Endothelial cell of umbilical vein (primary cell): ENCODE results near the gene INSYN2B. TPM values are rescaled to one million over a fixed set of nuclear protein-coding genes. Genes with fewer than 3 reads are reported as not detected.

Experiments
- BruUV-seq: library from RNA; stranded (reverse); fragments of 400-500 nt; replicated peaks from 2 replicates; lab custom pipeline; 2021; lab: Mats Ljungman, UMichigan
- CTCF ChIA-PET: fragments of 300-600, 350-600 bp; sonication (Branson Sonifier 250); formaldehyde crosslinking; loops from one replicate; lab custom pipeline; 2021; ENCODE audit warnings: antibody characterized with exemption, inconsistent platforms; lab: Charles Lee
- POLR2A ChIA-PET: fragments of 300-600, 350-600 bp; sonication (Branson Sonifier 250); formaldehyde crosslinking; loops from one replicate; lab custom pipeline; 2021; ENCODE audit warnings: antibody characterized with exemption, inconsistent platforms; lab: Charles Lee
- DNase-seq: peaks from one replicate; pipeline ENCODE4 v3.0.0-alpha.2; 2011; ENCODE audit warnings: low read depth, low spot score
- FAIRE-seq: peaks from 2 replicates; lab custom pipeline; 2011; peaks lifted over from hg19 to GRCh38; lab: Jason Lieb, UNC
- H2AFZ ChIP-seq: 2 replicates; pipeline ENCODE4 v1.6.0; 2012; ENCODE audit warnings: low read depth, low read length, control low read depth, inconsistent platforms
- H3K27ac ChIP-seq: 2 replicates; pipeline ENCODE4 v1.5.1; 2011; ENCODE audit warnings: low read depth, mild to moderate bottlenecking, control low read depth, low read length, moderate library complexity; ENCODE audit not compliant: insufficient read depth
- H3K27me3 ChIP-seq, 2 experiments: 2 replicates each; pipeline versions ENCODE4 v1.6.0 to v1.6.1; 2011; ENCODE audit warnings: low read length in 2 of 2, mixed read lengths in 1 of 2; ENCODE audit not compliant: control insufficient read depth in 2 of 2, insufficient read depth in 2 of 2
- H3K36me3 ChIP-seq, 2 experiments: 2 replicates in 1 of 2; 3 replicates in 1 of 2; pipeline ENCODE4 v1.5.1; 2011; ENCODE audit warnings: low read length in 2 of 2, mild to moderate bottlenecking in 1 of 2, moderate library complexity in 1 of 2; ENCODE audit not compliant: control insufficient read depth in 2 of 2, insufficient read depth in 2 of 2; ENCODE audit errors: extremely low read depth in 1 of 2
- H3K4me1 ChIP-seq: 3 replicates; pipeline ENCODE4 v1.5.1; 2011; ENCODE audit warnings: mild to moderate bottlenecking, low read length; ENCODE audit not compliant: control insufficient read depth, insufficient read depth; ENCODE audit errors: extremely low read depth
- H3K4me2 ChIP-seq: 2 replicates; pipeline ENCODE4 v1.6.1; 2011; ENCODE audit warnings: low read length, control low read depth, mixed read lengths; ENCODE audit not compliant: insufficient read depth
- H3K4me3 ChIP-seq, 3 experiments: fragments of 200-600 bp in 1 of 3; sonication (generic), shearing (Covaris generic) in 1 of 3; replicated peaks in 1 of 3; 2 replicates each; pipeline ENCODE4 v1.5.1; 2011 to 2016; ENCODE audit warnings: control low read depth in 3 of 3, low read length in 3 of 3, mild to moderate bottlenecking in 2 of 3, inconsistent platforms in 1 of 3, low read depth in 1 of 3, moderate library complexity in 1 of 3; ENCODE audit not compliant: insufficient read depth in 1 of 3
- H3K79me2 ChIP-seq: 2 replicates; pipeline ENCODE4 v1.6.0; 2012; ENCODE audit warnings: low read length, inconsistent platforms; ENCODE audit not compliant: control insufficient read depth, insufficient read depth
- H3K9ac ChIP-seq: replicated peaks from 2 replicates; pipeline ENCODE3; 2011; ENCODE audit warnings: low read length, control low read depth; ENCODE audit not compliant: insufficient read depth; ENCODE audit errors: extremely low read depth
- H3K9me1 ChIP-seq: replicated peaks from 3 replicates; pipeline ENCODE4 v1.6.0; 2011; ENCODE audit warnings: mild to moderate bottlenecking, low read length; ENCODE audit not compliant: control insufficient read depth, insufficient read depth; ENCODE audit errors: extremely low read depth
- H3K9me3 ChIP-seq: replicated peaks from 2 replicates; pipeline ENCODE4 v1.5.1; 2012; ENCODE audit warnings: low read length, inconsistent platforms; ENCODE audit not compliant: control insufficient read depth, insufficient read depth
- H4K20me1 ChIP-seq: replicated peaks from 2 replicates; pipeline ENCODE3; 2011; ENCODE audit warnings: mild to moderate bottlenecking, low read length; ENCODE audit not compliant: control insufficient read depth, insufficient read depth; ENCODE audit errors: extremely low read depth
- CTCF ChIP-seq, 2 donors: IDR thresholded peaks; 1 replicate in 1 of 2; 2 replicates in 1 of 2; pipeline ENCODE4 v1.5.1; 2011; ENCODE audit warnings: low read length in 2 of 2, mild to moderate bottlenecking in 2 of 2, moderate library complexity in 2 of 2, control low read depth in 1 of 2, inconsistent platforms in 1 of 2, low read depth in 1 of 2; ENCODE audit not compliant: insufficient read depth in 1 of 2; ENCODE audit errors: extremely low read depth in 1 of 2
- EZH2 ChIP-seq: IDR thresholded peaks from 2 replicates; pipeline ENCODE4 v1.6.1; 2012; ENCODE audit warnings: borderline replicate concordance, low read depth, mild to moderate bottlenecking, moderate library complexity, low read length, inconsistent platforms; ENCODE audit not compliant: severe bottlenecking
- FOS ChIP-seq: IDR thresholded peaks from 2 replicates; pipeline ENCODE4 v1.6.1; 2011; ENCODE audit warnings: mild to moderate bottlenecking, low read length, moderate library complexity, borderline replicate concordance; ENCODE audit not compliant: insufficient read depth
- GATA2 ChIP-seq: IDR thresholded peaks from 2 replicates; pipeline ENCODE4 v1.7.0; 2011; ENCODE audit warnings: low read depth, mild to moderate bottlenecking, moderate library complexity, mixed read lengths, low read length; ENCODE audit not compliant: insufficient read length, insufficient read depth
- JUN ChIP-seq: IDR thresholded peaks from 2 replicates; pipeline ENCODE4 v1.6.1; 2011; ENCODE audit warnings: borderline replicate concordance, low read depth; ENCODE audit not compliant: insufficient read length, insufficient read depth
- MAX ChIP-seq: IDR thresholded peaks from 2 replicates; pipeline ENCODE4 v1.6.1; 2011; ENCODE audit not compliant: insufficient read depth, insufficient read length
- MYC ChIP-seq: IDR thresholded peaks from one replicate; pipeline ENCODE4 v1.6.1; 2011; ENCODE audit warnings: mild to moderate bottlenecking, low read depth, low read length
- POLR2A ChIP-seq: IDR thresholded peaks from 2 replicates; pipeline ENCODE4 v1.6.1; 2012; ENCODE audit warnings: low read depth, mild to moderate bottlenecking, control low read depth, low read length
- POLR2AphosphoS5 ChIP-seq: IDR thresholded peaks from 2 replicates; pipeline ENCODE4 v1.6.1; 2012; ENCODE audit warnings: low read depth, mild to moderate bottlenecking, control low read depth, low read length, moderate library complexity; ENCODE audit not compliant: insufficient read depth
- dilution Hi-C: fragments of 300-500 bp; cut with MboI; formaldehyde crosslinking; loops from one replicate; pipeline ENCODE4 v1.15.0; 2019; ENCODE audit warnings: low sequenced_read_pairs; ENCODE audit not compliant: extremely low pct_ligation_motif_present
- intact Hi-C: fragments of 100-400 bp; cut with micrococcal nuclease; formaldehyde crosslinking; loops from one replicate; pipeline ENCODE4 v1.10.0; 2022
- polyA plus RNA-seq, 4 experiments: library from polyadenylated mRNA; depleted of rRNA in 3 of 4; stranded (reverse) in 3 of 4; unstranded in 1 of 4; fragments of >200 nt; gene quantifications; 2 replicates each; pipeline versions ENCODE4 v1.2.1 to v1.2.3, GENCODE V29; 2011 to 2012; ENCODE audit warnings: missing spikeins in 1 of 4
- total RNA-seq: library from RNA; stranded (reverse); gene quantifications from 2 replicates; pipeline ENCODE4 v1.2.3, GENCODE V29; 2021

The INSYN2B gene
- total and polyA plus RNA-seq, 2 donors (not counting 3 experiments of a cell fraction or from before 2014, with no cell fraction given): 8.2 to 17.1 TPM

GRCh38 chr5:169923988-169924387 is 56.3 kb downstream of the INSYN2B start:
- dilution Hi-C loops (no loop called here), intact Hi-C loops (no loop called here)
- DNase-seq (no peak), FAIRE-seq (no peak)
- H3K27me3 ChIP-seq: no peaks in the 10 kb centered on the region
- POLR2A ChIA-PET: no interaction called here
- no peak overlapping the region for H2AFZ ChIP-seq
- H3K4me1 ChIP-seq: peaks cover 16% of the 10 kb centered on the region
- no TSS peak for BruUV-seq
- no peaks in the 10 kb centered on the region for H3K36me3 ChIP-seq
- H3K79me2 ChIP-seq: no peaks in the 10 kb centered on the region
- no peak for TF ChIP-seq EZH2
- no peaks in the 10 kb centered on the region for H3K9me1 ChIP-seq
- no peak overlapping the region for H3K4me2 ChIP-seq
- no peak overlapping the region for H3K4me3 ChIP-seq
- no peaks in the 10 kb centered on the region for H4K20me1 ChIP-seq
- no peak overlapping the region for H3K9ac ChIP-seq
- CTCF ChIA-PET: interaction anchor here (1.0 to 2.7 kb wide), 3 partner anchors 51 to 260 kb away, joined by 3 to 19 read pairs (median 3); partner anchors contain the start of gene INSYN2B
- no peak overlapping the region for H3K27ac ChIP-seq
- H3K9me3 ChIP-seq: no peaks in the 10 kb centered on the region

DNA sequence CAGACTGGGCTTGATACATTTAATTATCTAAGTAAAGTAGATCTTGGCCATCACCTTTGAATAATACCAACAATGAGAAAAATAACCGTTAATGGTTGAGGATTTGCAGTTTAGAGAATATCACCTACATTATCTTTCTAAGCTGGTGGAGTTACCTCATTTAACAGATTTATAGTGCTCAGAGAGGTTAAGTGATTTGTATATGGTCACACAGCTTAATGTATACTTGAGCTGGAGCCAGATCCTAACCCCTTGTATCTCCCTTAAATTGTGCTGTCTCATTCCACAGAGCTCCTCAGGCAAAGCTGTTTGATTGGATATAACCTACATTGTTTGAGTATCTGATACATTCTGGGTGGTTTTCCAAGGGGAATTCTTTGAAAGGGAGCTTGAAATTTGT is 57.8 kb downstream of the INSYN2B start:
- no TSS peak for BruUV-seq
- Histone ChIP-seq H3K9me1 (no peaks in the 10 kb centered on the region), H3K4me3 (no peak overlapping the region), H3K27me3 (no peaks in the 10 kb centered on the region), H3K9ac (no peak overlapping the region), H3K4me2 (no peak overlapping the region), H2AFZ (no peak overlapping the region), H4K20me1 (no peaks in the 10 kb centered on the region), H3K79me2 (no peaks in the 10 kb centered on the region), H3K4me1 (peaks cover 16% of the 10 kb centered on the region), H3K36me3 (no peaks in the 10 kb centered on the region), H3K9me3 (no peaks in the 10 kb centered on the region), H3K27ac (no peak overlapping the region)
- intact Hi-C loops: no loop called here
- dilution Hi-C loops: no loop called here
- ChIA-PET CTCF (interaction anchor here (0.8 to 1.5 kb wide), 4 partner anchors 9 to 220 kb away, joined by 3 to 10 read pairs (median 3); partner anchors contain the start of gene INSYN2B), POLR2A (no interaction called here)
- DNase-seq: no peak
- TF ChIP-seq POLR2AphosphoS5: no peak
- no peak for TF ChIP-seq MAX
- TF ChIP-seq MYC: no peak
- no peak for TF ChIP-seq FOS
- TF ChIP-seq EZH2: no peak
- TF ChIP-seq POLR2A: no peak
- no peak for TF ChIP-seq GATA2
- TF ChIP-seq JUN: no peak
- TF ChIP-seq CTCF (IDR thresholded peaks at IDR 0.05; ENCODE audit: extremely low read depth in 1 of 2, insufficient read depth in 1 of 2, low read depth in 1 of 2, low read length in 2 of 2): no peak
- no peak for FAIRE-seq
